Astrocyte of the spinal cord (primary cell): ENCODE measurements around the gene TXLNA.

Experiments used
- DNase-seq: peaks from one replicate; pipeline ENCODE4 v3.0.0; 2011; ENCODE audit warnings: low read depth, low spot score
- H3K4me3 ChIP-seq: 2 replicates; pipeline ENCODE4 v1.5.1; 2011; ENCODE audit warnings: low read depth, mild to moderate bottlenecking, low read length, moderate library complexity
- CTCF ChIP-seq: IDR thresholded peaks from 2 replicates; pipeline ENCODE4 v1.5.1; 2012; ENCODE audit warnings: low read depth, mild to moderate bottlenecking, low read length, inconsistent platforms
- in situ Hi-C: cut with HindIII; loops from 2 replicates; pipeline ENCODE4 v1.10.0; 2017; ENCODE audit warnings: low sequenced_read_pairs

Gene TXLNA

GRCh38 chr1:32200226-32201010 is 20.9 kb downstream of the TXLNA start, which contains the start of gene CCDC28B:
Gene CCDC28B (plus strand): TSS chr1:32200595. CDS start chr1:32201936, 1,341 bp downstream.
- DNase-seq, result peak; percentile 74
- peak within 1 kb of the TSS; percentile 69 for H3K4me3 ChIP-seq
- TF ChIP-seq CTCF, result no peak
- in situ Hi-C loops, result no loop called here

GRCh38 chr1:32201011-32201855 is 21.8 kb downstream of the TXLNA start:
- H3K4me3 ChIP-seq, result peak overlapping the region; percentile 69
- in situ Hi-C loops, result no loop called here
- DNase-seq, result peak; percentile 66
- TF ChIP-seq CTCF, result peak; percentile 8

GRCh38 chr1:32204943-32205361 is 25.5 kb downstream of the TXLNA start:
- H3K4me3 ChIP-seq, result peak overlapping the region; percentile 82
- in situ Hi-C loops, result no loop called here
- TF ChIP-seq CTCF, result no peak
- no peak for DNase-seq

GRCh38 chr1:32205401-32206370 is 26.2 kb downstream of the TXLNA start, which contains the start of gene IQCC:
Gene IQCC (plus strand): TSS chr1:32205671. CDS start chr1:32205682, 11 bp downstream.
- in situ Hi-C loops, result no loop called here
- DNase-seq, result peak; percentile 78
- peak within 1 kb of the TSS; percentile 82 for H3K4me3 ChIP-seq
- TF ChIP-seq CTCF, result no peak

GRCh38 chr1:32208469-32208868 is 29.0 kb downstream of the TXLNA start:
- no peak for TF ChIP-seq CTCF
- no peak overlapping the region for H3K4me3 ChIP-seq
- DNase-seq, result no peak
- in situ Hi-C loops, result no loop called here
